ENCODE data around the gene SLC26A8.

GRCh38 chr6:35993150-35993549 lies 31.3 kb downstream of the SLC26A8 start:
- TF ChIP-seq CTCF (IDR thresholded peaks at IDR 0.05), result no peak
- no peak for TF ChIP-seq POLR2A (IDR thresholded peaks at IDR 0.05)
- no peak for TF ChIP-seq POLR2AphosphoS5 (IDR thresholded peaks at IDR 0.05; ENCODE audit: insufficient read depth in 1 of 2, low read depth in 1 of 2)

Data from vagina (tissue), 2 donors.